Measurements from ENCODE around the gene ZC3H12D. TPM values are rescaled to one million over a fixed set of nuclear protein-coding genes. Genes with fewer than 3 reads are reported as not detected.

ZC3H12D gene
- total and polyA plus RNA-seq, 2 experiments from 2014 or later = 0.07 TPM; not detected in 1

DNA sequence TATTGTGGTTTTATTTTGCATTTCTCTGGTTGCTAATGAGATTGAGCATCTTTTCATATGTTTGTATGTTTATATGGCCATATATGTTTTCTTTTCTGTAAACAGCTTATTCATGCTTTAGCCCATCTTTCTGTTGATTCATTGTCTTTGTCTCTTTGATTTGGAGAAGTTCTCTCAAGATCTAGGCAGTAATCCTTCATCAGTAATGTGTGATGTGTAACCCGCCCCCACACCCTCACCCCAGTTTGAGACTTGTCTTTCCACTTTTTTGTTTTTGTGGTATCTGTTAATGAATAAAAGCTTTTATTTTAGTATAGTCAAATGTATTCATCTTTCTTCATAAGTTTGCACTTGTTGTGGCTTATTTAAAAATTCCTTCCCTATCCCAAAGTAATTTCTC is 26.0 kb downstream of the ZC3H12D start:
- Histone ChIP-seq H3F3A (replicated peaks; ENCODE audit: low read depth) (no peaks in the 10 kb centered on the region), H3K79me2 (replicated peaks; ENCODE audit: insufficient read depth) (no peaks in the 10 kb centered on the region), H3K4me2 (no peak overlapping the region), H3K27ac (ENCODE audit: low read depth) (no peak overlapping the region), H3K9me2 (ENCODE audit: insufficient read depth) (no peaks in the 10 kb centered on the region), H2AFZ (no peak overlapping the region), H3K36me3 (ENCODE audit: insufficient read depth) (no peaks in the 10 kb centered on the region), H4K20me1 (replicated peaks; ENCODE audit: insufficient read depth) (no peaks in the 10 kb centered on the region), H3K4me3 (no peak overlapping the region), H3K4me1 (ENCODE audit: insufficient read depth) (no peaks in the 10 kb centered on the region), H3K27me3 (ENCODE audit: insufficient read depth) (peaks cover 3% of the 10 kb centered on the region; the same call in 1 of the 2 replicates)
- Mint-ChIP-seq H3K27me3 (ENCODE audit: insufficient read depth, low read depth, poor library complexity) (peaks cover 2% of the 10 kb centered on the region), H3K4me1 (no peaks in the 10 kb centered on the region), H3K4me3 (no peak overlapping the region), H3K9me3 (no peaks in the 10 kb centered on the region), H3K36me3 (ENCODE audit: low read depth) (no peaks in the 10 kb centered on the region), H3K27ac (no peak overlapping the region)
- TF ChIP-seq CREB1 (CRISPR knock-in tag; IDR thresholded peaks at IDR 0.05; ENCODE audit: low read depth) (no peak), ETS1 (IDR thresholded peaks at IDR 0.05) (no peak), CTCF (conservative IDR thresholded peaks at IDR 0.05; ENCODE audit: low read depth in 2 of 2) (no peak), EZH2 (IDR thresholded peaks at IDR 0.05; ENCODE audit: low read depth, unreplicated experiment) (no peak), POLR2AphosphoS5 (IDR thresholded peaks at IDR 0.05; ENCODE audit: low read depth) (no peak), EZH2phosphoT487 (IDR thresholded peaks at IDR 0.05; ENCODE audit: unreplicated experiment) (no peak), ZNF462 (CRISPR knock-in tag; IDR thresholded peaks at IDR 0.05) (no peak)
- TF ChIP-seq, protein P1, sequence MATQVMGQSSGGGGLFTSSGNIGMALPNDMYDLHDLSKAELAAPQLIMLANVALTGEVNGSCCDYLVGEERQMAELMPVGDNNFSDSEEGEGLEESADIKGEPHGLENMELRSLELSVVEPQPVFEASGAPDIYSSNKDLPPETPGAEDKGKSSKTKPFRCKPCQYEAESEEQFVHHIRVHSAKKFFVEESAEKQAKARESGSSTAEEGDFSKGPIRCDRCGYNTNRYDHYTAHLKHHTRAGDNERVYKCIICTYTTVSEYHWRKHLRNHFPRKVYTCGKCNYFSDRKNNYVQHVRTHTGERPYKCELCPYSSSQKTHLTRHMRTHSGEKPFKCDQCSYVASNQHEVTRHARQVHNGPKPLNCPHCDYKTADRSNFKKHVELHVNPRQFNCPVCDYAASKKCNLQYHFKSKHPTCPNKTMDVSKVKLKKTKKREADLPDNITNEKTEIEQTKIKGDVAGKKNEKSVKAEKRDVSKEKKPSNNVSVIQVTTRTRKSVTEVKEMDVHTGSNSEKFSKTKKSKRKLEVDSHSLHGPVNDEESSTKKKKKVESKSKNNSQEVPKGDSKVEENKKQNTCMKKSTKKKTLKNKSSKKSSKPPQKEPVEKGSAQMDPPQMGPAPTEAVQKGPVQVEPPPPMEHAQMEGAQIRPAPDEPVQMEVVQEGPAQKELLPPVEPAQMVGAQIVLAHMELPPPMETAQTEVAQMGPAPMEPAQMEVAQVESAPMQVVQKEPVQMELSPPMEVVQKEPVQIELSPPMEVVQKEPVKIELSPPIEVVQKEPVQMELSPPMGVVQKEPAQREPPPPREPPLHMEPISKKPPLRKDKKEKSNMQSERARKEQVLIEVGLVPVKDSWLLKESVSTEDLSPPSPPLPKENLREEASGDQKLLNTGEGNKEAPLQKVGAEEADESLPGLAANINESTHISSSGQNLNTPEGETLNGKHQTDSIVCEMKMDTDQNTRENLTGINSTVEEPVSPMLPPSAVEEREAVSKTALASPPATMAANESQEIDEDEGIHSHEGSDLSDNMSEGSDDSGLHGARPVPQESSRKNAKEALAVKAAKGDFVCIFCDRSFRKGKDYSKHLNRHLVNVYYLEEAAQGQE (IDR thresholded peaks at IDR 0.05; ENCODE audit: unreplicated experiment) = no peak
- ATAC-seq = no peak
- DNase-seq (ENCODE audit: low spot score) = no peak
